HG03571 (cell line): ENCODE measurements around the gene PTCSC3.

Experiments used
- ATAC-seq: cut with Tn5 transposase; IDR thresholded peaks from one replicate; pipeline ENCODE4 v1.9.1; 2021; ENCODE audit not compliant: unreplicated experiment

PTCSC3 gene

GRCh38 chr14:36176524-36176923, at the start of gene PTCSC3:
Gene PTCSC3 (minus strand): TSS chr14:36176722.
- no peak for ATAC-seq

GRCh38 chr14:36226164-36226563, 49.6 kb upstream of the PTCSC3 start:
- ATAC-seq: no peak

DNA sequence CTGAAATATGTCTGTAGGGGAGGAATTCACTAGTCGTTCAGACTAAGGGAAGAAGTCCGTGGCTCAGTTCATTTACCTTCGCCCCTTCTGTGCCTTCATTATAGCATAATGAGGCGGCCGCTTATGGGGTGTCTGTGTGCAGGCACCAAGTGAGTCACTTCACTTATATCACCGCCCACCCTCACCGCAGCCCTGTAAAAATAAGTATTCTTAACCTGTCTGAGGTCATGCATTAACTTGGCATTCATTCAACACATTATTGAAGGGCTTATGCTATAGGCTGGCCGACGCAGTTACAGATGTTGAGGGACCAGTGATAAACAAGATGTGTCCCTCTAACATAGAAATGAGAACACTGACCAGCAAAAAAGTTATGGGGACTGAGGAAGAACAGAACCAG, 47.7 kb upstream of the PTCSC3 start:
- ATAC-seq: no peak

- no peak for ATAC-seq
Observed at GRCh38 chr14:36223558-36223957, 47.0 kb upstream of the PTCSC3 start.

GRCh38 chr14:36222952-36223468, 46.5 kb upstream of the PTCSC3 start:
- no peak for ATAC-seq

DNA sequence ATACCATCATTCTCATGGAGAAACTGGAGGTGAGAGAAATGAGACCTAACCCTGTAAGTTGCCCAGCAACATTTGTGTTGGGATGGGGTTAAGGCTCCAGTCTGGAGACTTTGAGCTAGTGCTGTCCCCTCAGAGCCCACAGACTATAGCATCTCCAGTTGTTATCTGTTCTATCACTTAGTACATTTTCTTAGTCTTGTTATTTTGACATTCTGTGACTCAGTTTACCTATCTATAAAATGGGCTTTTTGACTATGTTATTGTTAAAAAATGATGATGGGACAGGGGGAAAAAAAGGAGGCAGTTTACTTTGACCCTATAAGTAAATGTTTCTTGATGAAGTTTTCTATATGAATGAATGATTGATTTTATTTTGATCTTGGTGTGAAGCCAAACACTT, 45.8 kb upstream of the PTCSC3 start:
- ATAC-seq: no peak

DNA sequence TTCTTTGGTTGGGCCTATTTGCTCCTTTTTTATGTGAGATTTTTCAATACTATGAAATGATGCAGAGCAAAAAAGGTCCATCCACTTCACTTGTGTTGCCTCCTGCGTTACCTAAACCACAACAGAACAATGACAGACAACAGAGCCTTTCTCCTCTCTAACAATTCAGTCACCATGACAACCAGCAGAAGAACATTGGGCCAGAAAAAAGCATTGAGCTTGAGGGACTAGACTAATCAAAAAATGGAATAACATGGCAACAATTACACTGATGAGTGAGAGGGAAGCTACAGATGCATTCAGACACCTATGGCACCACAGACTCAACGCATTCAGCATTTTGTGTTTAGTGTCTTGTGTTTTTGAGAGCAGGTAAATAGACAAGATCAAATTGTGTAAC, 44.6 kb upstream of the PTCSC3 start:
- no peak for ATAC-seq

- ATAC-seq: no peak
Observed at GRCh38 chr14:36217732-36218131, 41.2 kb upstream of the PTCSC3 start.

GRCh38 chr14:36217027-36217426, 40.5 kb upstream of the PTCSC3 start:
- no peak for ATAC-seq

GRCh38 chr14:36215217-36215598, 38.7 kb upstream of the PTCSC3 start:
- ATAC-seq: no peak

DNA sequence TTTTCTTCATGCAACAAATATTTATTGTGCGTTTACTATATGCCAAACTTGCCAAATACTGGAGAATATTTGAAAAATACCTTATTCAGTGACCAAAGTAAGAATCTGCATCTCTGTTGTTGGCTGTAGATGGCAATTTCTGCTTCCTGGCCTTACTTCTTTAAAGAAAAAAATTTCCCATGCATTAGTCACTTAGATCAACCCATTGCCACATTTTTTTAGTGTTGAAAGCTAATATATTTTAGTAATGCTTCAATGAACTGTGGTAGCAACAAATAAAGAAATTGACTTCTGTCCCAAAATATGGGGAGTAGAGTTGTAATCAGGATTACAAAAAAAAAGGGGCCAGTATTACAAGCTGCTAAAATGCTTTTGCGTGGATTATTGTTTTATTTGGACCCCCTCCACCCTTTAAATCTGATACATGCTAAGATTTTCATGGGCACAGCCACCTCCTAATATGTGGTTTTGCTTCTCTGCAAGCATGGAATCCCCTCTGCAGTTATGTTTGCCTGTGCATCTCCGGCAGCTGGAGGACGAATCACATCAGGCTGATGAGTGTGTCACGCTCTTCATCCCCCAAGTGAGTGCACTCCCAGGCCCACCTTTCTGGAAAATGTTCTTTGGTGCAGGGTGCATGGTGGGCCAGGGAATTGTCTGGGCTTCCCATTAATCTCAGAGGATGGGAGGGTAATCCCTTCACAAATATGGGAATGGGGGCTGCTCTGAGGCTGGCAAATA, 38.1 kb upstream of the PTCSC3 start:
- no peak for ATAC-seq

DNA sequence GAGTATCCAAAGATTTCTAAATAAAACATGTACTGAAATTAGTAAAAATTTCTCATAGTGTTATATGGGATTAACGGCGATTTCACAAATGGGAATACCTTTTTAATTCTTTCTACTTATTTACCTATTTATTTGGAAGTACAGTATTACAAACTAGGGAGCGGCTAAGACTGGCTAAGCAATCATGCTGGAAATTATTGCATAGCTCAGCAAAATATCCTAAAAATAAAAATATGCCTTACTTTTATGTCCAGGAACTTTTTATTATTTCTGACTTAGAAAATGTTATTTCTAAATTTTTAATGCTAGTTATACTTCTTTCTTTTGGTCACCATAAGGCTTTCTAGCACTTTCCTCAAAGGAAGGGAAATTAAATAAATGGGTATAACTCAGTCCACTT, 36.5 kb upstream of the PTCSC3 start:
- no peak for ATAC-seq

GRCh38 chr14:36212577-36212976, 36.1 kb upstream of the PTCSC3 start:
- ATAC-seq: no peak

DNA sequence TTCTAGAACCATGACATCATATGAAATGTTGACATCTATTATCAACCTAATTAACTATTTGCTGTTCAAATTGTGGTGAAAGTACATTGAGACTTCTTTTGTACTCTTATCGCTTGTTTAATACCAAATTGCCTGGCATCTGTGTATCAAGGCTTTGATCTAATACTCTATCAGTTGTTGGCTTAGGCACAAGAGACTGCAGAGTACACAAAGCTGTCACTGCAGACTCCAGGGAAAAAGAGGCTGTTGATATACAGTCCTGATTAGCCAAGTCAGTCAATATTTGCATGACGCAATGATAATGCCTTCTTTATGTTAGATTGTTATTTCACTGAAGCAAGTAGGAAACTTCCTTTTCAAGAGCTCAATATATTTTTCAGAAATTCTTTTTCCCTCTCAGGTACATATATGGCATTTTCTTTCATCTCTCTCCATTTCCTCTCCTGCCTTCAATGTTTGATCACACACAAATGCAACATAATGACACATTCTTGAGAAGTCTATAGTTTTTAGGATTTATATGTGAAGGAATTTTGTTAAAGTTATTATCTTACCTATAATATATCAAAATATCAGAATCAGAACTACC, 32.3 kb upstream of the PTCSC3 start:
- no peak for ATAC-seq

GRCh38 chr14:36207500-36207899, 31.0 kb upstream of the PTCSC3 start:
- no peak for ATAC-seq

GRCh38 chr14:36204461-36205073, 28.0 kb upstream of the PTCSC3 start:
- no peak for ATAC-seq

GRCh38 chr14:36198378-36198777, 21.9 kb upstream of the PTCSC3 start:
- no peak for ATAC-seq

- ATAC-seq: no peak
Observed at GRCh38 chr14:36194663-36195062, 18.1 kb upstream of the PTCSC3 start.

DNA sequence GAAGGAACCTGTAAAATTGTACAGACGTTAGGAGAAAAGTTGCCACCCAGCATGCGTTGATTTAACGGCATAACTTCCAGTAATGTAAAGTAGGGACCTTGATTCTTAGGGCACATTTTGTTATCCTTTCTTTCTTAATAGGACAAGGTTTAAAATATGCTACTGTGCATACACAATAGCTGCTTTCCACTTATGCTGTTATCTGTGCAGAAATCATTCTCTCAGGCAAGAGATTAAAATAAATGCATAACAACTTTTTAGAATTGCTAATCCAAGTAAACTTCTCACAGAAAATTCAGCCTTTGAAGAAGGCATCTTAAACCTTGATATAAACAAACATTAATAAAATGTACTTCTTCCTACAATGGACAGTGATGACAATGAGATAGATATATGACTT, 16.0 kb upstream of the PTCSC3 start:
- ATAC-seq: no peak

DNA sequence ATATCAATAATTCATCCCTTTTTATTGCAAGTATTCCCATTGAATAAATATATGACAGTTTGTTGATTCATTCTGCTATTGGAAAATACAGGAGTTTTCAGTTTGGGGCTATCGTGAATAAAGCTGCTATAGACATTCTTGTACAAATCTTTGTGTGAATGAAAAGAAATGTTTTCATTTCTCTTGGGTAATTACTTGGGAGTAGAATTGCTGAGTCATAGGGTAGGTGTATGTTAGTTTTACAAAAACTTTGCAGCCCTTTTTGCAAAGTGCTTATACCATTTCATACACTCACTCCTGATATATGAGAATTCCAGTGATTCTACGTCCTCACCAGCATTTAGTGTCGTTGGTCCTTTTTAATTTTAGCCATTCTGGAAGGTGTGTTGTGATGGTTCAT, 6.9 kb upstream of the PTCSC3 start:
- no peak for ATAC-seq

- ATAC-seq: no peak
Observed at GRCh38 chr14:36181417-36181816, 4.9 kb upstream of the PTCSC3 start.

GRCh38 chr14:36177489-36177888, 967 bp upstream of the PTCSC3 start:
- no peak for ATAC-seq
